Muscle of back (tissue), 11 donors: ENCODE data around the gene CLEC12A. TPM values are rescaled to one million over a fixed set of nuclear protein-coding genes. Genes with fewer than 3 reads are reported as not detected.

Experiments
- DNase-seq, 3 donors: peaks; one replicate each; pipeline versions ENCODE4 v3.0.0 to v3.0.0-alpha.2; 2013
- polyA plus RNA-seq, 10 donors: library from polyadenylated mRNA; unstranded; fragments of 120-200 nt; gene quantifications; one replicate each; pipeline ENCODE4 v1.2.1, GENCODE V29; 2013; ENCODE audit not compliant: insufficient read length in 10 of 10

Gene CLEC12A
- polyA plus RNA-seq, 10 donors: 0.26 to 1.4 (median 0.52) TPM

DNA sequence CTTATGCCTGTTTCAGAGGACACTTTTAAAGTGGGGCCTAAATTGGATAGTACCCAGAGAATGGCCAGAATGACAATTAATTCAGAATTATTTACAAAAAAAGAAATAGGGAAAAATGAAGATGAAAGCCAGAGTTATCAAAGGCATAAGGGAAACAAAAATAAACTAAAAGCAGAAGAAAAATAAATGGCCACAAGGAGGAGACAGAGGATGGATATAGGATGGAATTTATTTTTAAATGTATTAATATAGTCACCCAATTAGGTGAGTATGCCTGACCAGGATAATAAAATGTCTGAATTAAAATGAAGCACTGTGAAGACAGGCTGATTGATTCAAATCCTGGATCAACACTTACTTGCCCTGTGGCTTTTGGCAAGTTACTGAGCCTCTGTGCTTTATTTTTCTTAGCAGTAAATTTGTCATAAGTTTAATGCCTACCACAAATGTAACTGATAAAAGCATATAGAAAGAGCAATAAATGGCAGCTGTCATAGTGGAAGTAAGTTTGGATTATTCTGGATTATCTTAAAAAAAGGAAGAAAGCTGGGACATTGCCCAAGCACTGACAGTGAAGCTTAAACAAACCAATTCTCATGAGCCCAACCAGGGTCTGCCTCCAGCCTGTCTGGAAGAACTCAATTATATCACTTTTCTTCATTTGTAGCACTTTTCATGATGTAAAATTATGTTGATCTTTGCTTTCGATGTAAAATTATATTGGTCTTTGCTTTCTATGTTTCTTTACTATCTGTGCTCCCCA is 62.8 kb downstream of the CLEC12A start:
- DNase-seq: peak in 2 of 3 donors; percentile 12 to 36

Other genes starting within 250 kb of the CLEC12A start
- under 1 TPM in 4 of 10 donors, not detected in 6; 0.23 to 0.50 (median 0.38) TPM for gene CLECL1, start 238.3 kb upstream of the CLEC12A start, polyA plus RNA-seq
- 10 to 100 TPM in 1 of 10 donors, 1 to 10 TPM in 5, under 1 TPM in 4; 0.31 to 25.0 (median 1.2) TPM for gene CD69, start 210.5 kb upstream of the CLEC12A start, polyA plus RNA-seq
- under 1 TPM in 8 of 10 donors, not detected in 2; 0.22 to 0.67 (median 0.38) TPM for gene KLRF1, start 143.9 kb upstream of the CLEC12A start, polyA plus RNA-seq
- 1 to 10 TPM; 1.3 to 7.2 (median 2.5) TPM for gene CLEC2B, start 102.1 kb upstream of the CLEC12A start, polyA plus RNA-seq
- gene KLRF2, start 89.9 kb upstream of the CLEC12A start, polyA plus RNA-seq: not detected
- under 1 TPM in 1 of 10 donors, not detected in 9; 0.61 TPM for gene CLEC2A, start 39.0 kb upstream of the CLEC12A start, polyA plus RNA-seq
- gene CLEC1B, start 27.7 kb downstream of the CLEC12A start, polyA plus RNA-seq: under 1 TPM in 5 of 10 donors, not detected in 5; 0.12 to 0.32 (median 0.18) TPM
- under 1 TPM in 2 of 10 donors, not detected in 8; 0.21 to 0.24 TPM for gene CLEC12B, start 39.2 kb downstream of the CLEC12A start, polyA plus RNA-seq
- under 1 TPM in 9 of 10 donors, not detected in 1; 0.11 to 0.54 (median 0.20) TPM for gene CLEC9A, start 59.3 kb downstream of the CLEC12A start, polyA plus RNA-seq
- 1 to 10 TPM; 2.1 to 5.4 (median 2.7) TPM for gene CLEC1A, start 127.6 kb downstream of the CLEC12A start, polyA plus RNA-seq
- gene CLEC7A, start 158.8 kb downstream of the CLEC12A start, polyA plus RNA-seq: 1 to 10 TPM; 1.0 to 4.2 (median 1.5) TPM
- 1 to 10 TPM in 4 of 10 donors, under 1 TPM in 6; 0.17 to 1.6 (median 0.79) TPM for gene OLR1, start 200.7 kb downstream of the CLEC12A start, polyA plus RNA-seq
- under 1 TPM in 6 of 10 donors, not detected in 4; 0.07 to 0.49 (median 0.16) TPM for gene TMEM52B, start 207.6 kb downstream of the CLEC12A start, polyA plus RNA-seq
- 10 to 100 TPM; 19.6 to 29.2 (median 24.8) TPM for gene GABARAPL1, start 241.5 kb downstream of the CLEC12A start, polyA plus RNA-seq